ENCODE data around the gene TICRR. TPM values are rescaled to one million over a fixed set of nuclear protein-coding genes. Genes with fewer than 3 reads are reported as not detected.

Gene TICRR
- total and polyA plus RNA-seq, 2 of the 4 experiments (the other 2 are of a cell fraction) = 3.0 to 4.2 TPM

DNA sequence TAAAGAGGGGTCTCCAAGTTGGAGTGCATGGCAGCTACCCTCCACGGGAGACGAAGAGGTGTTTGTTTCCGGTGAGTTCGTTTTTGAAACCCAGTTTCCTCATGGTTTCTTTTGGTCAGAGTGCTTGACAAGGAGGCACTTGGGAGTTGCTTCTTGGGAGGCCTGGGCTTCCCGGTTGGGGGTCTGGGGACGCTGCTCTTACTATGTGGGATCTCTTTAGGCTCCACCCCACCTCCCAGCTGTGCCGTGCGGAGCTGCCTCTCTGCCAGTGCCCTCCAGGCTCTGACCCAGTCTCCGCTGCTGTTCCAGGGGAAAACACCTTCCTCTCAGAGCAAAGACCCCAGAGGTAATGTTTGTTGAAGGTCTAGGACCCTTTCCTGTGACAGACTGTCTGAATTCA, 50.4 kb downstream of the TICRR start:
- no peak overlapping the region for H2AK9ac ChIP-seq (replicated peaks; ENCODE audit: low read depth, low read length, poor library complexity)
- H4K20me1 ChIP-seq (ENCODE audit: insufficient read depth, low read length) = no peaks in the 10 kb centered on the region
- no peak overlapping the region for H4K91ac ChIP-seq (ENCODE audit: insufficient read depth, low read depth, low read length)
- no peak overlapping the region for H2AFZ ChIP-seq (replicated peaks; ENCODE audit: low read length, poor library complexity)
- intact Hi-C loops (cut with micrococcal nuclease) = no loop called here
- H3K79me1 ChIP-seq (ENCODE audit: low read depth in 1 of 2, low read length in 2 of 2) = peaks cover 3% of the 10 kb centered on the region in 2 experiments; a peak in 2 of 4 replicates
- H3K27ac ChIP-seq (ENCODE audit: insufficient read depth, low read length) = no peak overlapping the region
- H2BK5ac ChIP-seq (ENCODE audit: low read depth, low read length, poor library complexity, severe bottlenecking) = no peak overlapping the region
- DNase-seq = no peak
- H2BK20ac ChIP-seq (ENCODE audit: low read depth, low read length) = no peak overlapping the region
- ChIA-PET CTCF (no interaction called here), POLR2A (ENCODE audit: unreplicated experiment) (interaction anchor here (0.6 kb wide), 1 partner anchor 147 kb away, joined by 3 read pairs; no protein-coding TSS in a partner anchor)
- H4K5ac ChIP-seq (ENCODE audit: low read depth, low read length) = no peak overlapping the region
- dilution Hi-C loops (cut with HindIII; ENCODE audit: low sequenced_read_pairs, unreplicated experiment) = no loop called here
- no peaks in the 10 kb centered on the region for H3K4me1 ChIP-seq (ENCODE audit: control insufficient read depth, insufficient read depth, low read length)
- H3K14ac ChIP-seq (replicated peaks; ENCODE audit: low read depth, low read length) = no peak overlapping the region
- no peak overlapping the region for H3K23ac ChIP-seq (ENCODE audit: low read depth, low read length)
- no peaks in the 10 kb centered on the region for H3K27me3 ChIP-seq (ENCODE audit: control insufficient read depth, insufficient read depth, low read length)
- no peak overlapping the region for H3K9ac ChIP-seq (ENCODE audit: low read depth, low read length)
- H3K36me3 ChIP-seq (ENCODE audit: control insufficient read depth, insufficient read depth, low read length) = peaks cover 68% of the 10 kb centered on the region
- TF ChIP-seq SMC3 (IDR thresholded peaks at IDR 0.05; ENCODE audit: low read depth, low read length) = no peak
- TF ChIP-seq, protein P1, sequence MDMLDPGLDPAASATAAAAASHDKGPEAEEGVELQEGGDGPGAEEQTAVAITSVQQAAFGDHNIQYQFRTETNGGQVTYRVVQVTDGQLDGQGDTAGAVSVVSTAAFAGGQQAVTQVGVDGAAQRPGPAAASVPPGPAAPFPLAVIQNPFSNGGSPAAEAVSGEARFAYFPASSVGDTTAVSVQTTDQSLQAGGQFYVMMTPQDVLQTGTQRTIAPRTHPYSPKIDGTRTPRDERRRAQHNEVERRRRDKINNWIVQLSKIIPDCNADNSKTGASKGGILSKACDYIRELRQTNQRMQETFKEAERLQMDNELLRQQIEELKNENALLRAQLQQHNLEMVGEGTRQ (IDR thresholded peaks at IDR 0.05; ENCODE audit: low read depth, low read length) = no peak
- TF ChIP-seq, protein P2, sequence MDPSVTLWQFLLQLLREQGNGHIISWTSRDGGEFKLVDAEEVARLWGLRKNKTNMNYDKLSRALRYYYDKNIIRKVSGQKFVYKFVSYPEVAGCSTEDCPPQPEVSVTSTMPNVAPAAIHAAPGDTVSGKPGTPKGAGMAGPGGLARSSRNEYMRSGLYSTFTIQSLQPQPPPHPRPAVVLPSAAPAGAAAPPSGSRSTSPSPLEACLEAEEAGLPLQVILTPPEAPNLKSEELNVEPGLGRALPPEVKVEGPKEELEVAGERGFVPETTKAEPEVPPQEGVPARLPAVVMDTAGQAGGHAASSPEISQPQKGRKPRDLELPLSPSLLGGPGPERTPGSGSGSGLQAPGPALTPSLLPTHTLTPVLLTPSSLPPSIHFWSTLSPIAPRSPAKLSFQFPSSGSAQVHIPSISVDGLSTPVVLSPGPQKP (IDR thresholded peaks at IDR 0.05; ENCODE audit: borderline replicate concordance, low read depth, low read length) = no peak
- TF ChIP-seq MXI1 (IDR thresholded peaks at IDR 0.05; ENCODE audit: borderline replicate concordance, low read depth, low read length) = no peak
- no peak for TF ChIP-seq MAZ (IDR thresholded peaks at IDR 0.05; ENCODE audit: borderline replicate concordance, low read depth, low read length)
- TF ChIP-seq POLR2A (IDR thresholded peaks at IDR 0.05; ENCODE audit: low read depth, low read length) = no peak
- TF ChIP-seq MAFK (IDR thresholded peaks at IDR 0.05; ENCODE audit: low read depth, low read length) = no peak
- TF ChIP-seq NFE2L2 (IDR thresholded peaks at IDR 0.05; ENCODE audit: low read depth, low read length) = no peak
- TF ChIP-seq FOS (IDR thresholded peaks at IDR 0.05; ENCODE audit: low read depth, low read length) = no peak
- no peak for TF ChIP-seq RCOR1 (IDR thresholded peaks at IDR 0.05; ENCODE audit: insufficient replicate concordance, low read length)
- no peak for TF ChIP-seq BHLHE40 (IDR thresholded peaks at IDR 0.05; ENCODE audit: low read depth, low read length)
- TF ChIP-seq CHD1 (IDR thresholded peaks at IDR 0.05; ENCODE audit: low read depth, low read length) = no peak
- TF ChIP-seq RAD21 (IDR thresholded peaks at IDR 0.05; ENCODE audit: low read length) = no peak
- TF ChIP-seq CEBPB (IDR thresholded peaks at IDR 0.05; ENCODE audit: low read depth, low read length) = no peak
- H3K9me1 ChIP-seq (ENCODE audit: insufficient read depth, low read length) = no peaks in the 10 kb centered on the region
- no peak overlapping the region for H3K4ac ChIP-seq (ENCODE audit: low read depth, low read length)
- 100% methylated on average over 3 of the region's 9 CpGs; no CpG with 5 or more reads in 1 of the 2 experiments for WGBS, 2 experiments (ENCODE audit: extremely low coverage in 2 of 2, insufficient read length in 1 of 2)
- no peak overlapping the region for H3K4me2 ChIP-seq (ENCODE audit: low read depth, low read length)
- H3K18ac ChIP-seq (ENCODE audit: low read depth, low read length) = no peak overlapping the region
- H2BK120ac ChIP-seq (ENCODE audit: low read depth, low read length) = no peak overlapping the region
- no peak for ATAC-seq (ENCODE audit: low read depth)
- H2AK5ac ChIP-seq (ENCODE audit: low read depth, low read length) = no peak overlapping the region
- BruUV-seq (replicated peaks) = no TSS peak
- no peak overlapping the region for H2BK15ac ChIP-seq (ENCODE audit: low read depth, low read length)
- H3K9me3 ChIP-seq (ENCODE audit: control insufficient read depth, insufficient read depth, low read length) = no peaks in the 10 kb centered on the region
- H4K8ac ChIP-seq (ENCODE audit: low read depth in 2 of 2, low read length in 2 of 2) = no peak overlapping the region
- in situ Hi-C loops (cut with MboI; ENCODE audit: low sequenced_read_pairs) = no loop called here
- no peak overlapping the region for H3K4me3 ChIP-seq (ENCODE audit: insufficient read depth, low read depth, low read length)
- no peak overlapping the region for H3K56ac ChIP-seq (ENCODE audit: extremely low read depth, insufficient read depth, low read length)
